Stimulated activated naive CD8-positive, alpha-beta T cell treated with anti-CD3 and anti-CD28 coated beads, Interleukin-15, Interleukin-2, amounts not matched to agents 100 U/mL and 50 U/mL, for 24 hours (primary cell): ENCODE data around the gene UBE2E3.
A peak's percentile ranks its signal among the peaks of the same experiment; 100 is the strongest.
"Not testable (repeated sequence)": the region's sequence is repeated elsewhere in the genome, so short reads cannot be mapped to it uniquely, and the experiment has no call there.

ENCODE experiments used
- ATAC-seq: fragments of 150-1000 bp; cut with Tn5 transposase; one replicate; pipeline ENCODE4 v1.10.0; 2021
- DNase-seq: peaks from one replicate; pipeline ENCODE4 v3.0.0; 2021

Gene UBE2E3

DNA sequence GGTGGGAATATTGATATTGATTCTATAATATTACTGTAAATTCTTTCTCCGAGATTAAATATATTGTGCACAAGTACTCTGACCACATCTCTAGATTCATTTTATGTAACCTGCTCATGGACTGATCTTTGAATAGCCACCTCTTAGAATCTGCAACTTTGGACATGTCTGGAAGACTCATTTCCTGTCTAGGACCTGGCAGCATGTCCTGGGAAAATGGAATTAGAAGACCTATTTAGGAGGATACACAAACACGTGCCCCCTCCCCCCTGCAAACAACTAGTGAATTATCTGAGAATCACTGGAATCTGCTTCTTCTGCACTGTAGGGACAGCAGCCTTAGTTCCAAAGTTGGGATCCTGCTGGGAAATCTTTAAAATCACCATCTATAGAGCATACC, 94.1 kb downstream of the UBE2E3 start:
- DNase-seq (no peak), ATAC-seq (no peak)

DNA sequence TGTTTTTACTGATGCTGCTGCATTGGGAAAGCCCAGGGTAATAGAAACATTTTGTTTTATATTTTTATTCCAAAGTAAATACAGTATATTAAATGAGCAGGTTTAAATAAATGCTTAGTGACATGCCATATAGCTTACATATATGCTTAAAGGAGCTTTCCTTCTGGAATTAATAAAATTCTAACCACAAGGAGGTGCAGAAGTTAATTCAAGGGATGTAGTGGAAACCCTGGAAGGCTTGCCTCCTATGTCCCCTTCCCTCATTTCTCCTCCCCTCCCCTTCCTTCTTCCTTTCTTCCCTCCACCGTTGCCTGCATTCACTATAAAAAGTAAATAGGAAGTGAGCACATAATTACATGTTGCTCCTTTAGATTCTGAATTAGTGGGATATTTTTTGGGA, 96.3 kb downstream of the UBE2E3 start:
- ATAC-seq (no peak), DNase-seq (no peak)

DNA sequence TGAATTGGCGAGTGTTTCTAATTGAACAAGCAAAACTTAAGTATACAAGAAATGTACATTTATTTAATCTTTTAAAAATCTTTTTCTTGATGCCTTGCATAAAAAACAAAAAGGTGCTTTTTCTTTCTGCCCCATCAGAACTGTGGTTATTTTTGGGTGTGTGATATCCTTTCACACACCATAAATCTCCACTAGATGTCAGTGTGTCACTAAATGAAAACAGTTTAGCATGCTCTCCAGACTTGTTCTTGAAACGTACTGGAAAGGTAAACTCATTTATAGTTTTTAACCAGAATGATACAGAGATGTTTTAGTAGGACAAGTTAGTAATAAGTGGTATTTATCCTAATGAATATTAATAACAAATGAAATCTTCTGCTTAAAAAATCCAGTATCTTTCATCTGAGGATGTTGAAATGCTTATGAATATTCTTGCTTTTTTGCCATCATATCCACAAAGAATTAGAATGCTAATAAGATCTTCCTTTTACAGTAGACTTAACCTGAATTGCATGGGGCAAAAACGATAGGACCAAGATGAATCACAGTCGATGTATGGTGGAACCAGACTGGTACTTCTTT, 96.8 kb downstream of the UBE2E3 start:
- peak; percentile 68 for ATAC-seq
- DNase-seq = peak; percentile 4

DNA sequence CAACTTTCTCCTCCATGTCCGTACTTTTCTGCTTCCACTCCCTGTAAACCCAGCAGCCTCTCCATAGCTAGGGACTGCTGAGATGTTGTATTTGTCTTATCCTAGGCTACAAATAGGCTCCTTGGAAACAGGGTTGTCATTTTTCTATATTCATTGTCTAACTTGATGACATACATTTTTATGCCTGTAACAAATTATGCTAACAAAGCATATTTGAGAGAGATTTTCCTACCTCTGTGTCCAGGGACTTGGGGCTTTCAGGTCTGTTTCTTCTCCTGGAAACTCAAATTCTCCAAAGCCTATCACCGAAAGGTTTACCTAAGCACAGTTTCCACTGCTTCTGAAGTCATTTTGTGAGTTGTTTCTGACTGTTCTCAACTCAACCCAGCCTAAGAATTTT, 102.7 kb downstream of the UBE2E3 start:
- ATAC-seq = no peak

DNA sequence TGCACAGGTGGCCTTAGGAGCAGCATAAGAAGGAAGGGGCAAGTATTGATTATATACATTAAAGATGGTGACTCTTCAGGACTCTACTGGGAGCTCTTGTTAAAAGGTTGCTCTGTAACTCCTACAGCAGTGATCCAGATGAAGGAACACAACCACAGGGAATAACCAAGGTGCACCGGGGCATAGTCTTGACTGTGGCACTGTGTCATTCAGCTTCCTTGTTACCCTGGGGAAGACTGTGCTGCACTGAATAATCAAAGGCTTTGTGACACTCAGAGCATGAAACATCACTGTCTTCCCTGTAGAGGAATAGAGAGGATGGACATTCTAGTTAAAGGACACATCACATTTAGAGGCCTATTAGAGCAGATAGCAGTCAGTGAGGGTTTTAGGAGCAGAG, 105.3 kb downstream of the UBE2E3 start:
- ATAC-seq (no peak), DNase-seq (no peak)

More for the DNA sequence above, 102.7 kb downstream of the UBE2E3 start:
- no peak for DNase-seq

DNA sequence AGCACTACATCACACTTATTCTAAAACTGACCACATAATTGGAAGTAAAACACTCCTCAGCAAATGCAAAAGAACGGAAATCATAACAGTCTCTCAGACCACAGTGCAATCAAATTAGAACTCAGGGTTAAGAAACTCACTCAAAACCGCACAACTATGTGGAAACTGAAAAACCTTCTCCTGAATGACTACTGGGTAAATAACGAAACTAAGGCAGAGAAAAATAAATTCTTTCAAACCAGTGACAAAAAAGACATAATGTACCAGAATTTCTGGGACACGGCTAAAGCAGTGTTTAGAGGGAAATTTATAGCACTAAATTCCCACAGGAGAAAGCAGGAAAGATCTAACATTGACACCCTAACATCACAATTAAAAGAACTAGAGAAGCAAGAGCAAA, 111.5 kb downstream of the UBE2E3 start:
- ATAC-seq, DNase-seq: not testable (repeated sequence)

DNA sequence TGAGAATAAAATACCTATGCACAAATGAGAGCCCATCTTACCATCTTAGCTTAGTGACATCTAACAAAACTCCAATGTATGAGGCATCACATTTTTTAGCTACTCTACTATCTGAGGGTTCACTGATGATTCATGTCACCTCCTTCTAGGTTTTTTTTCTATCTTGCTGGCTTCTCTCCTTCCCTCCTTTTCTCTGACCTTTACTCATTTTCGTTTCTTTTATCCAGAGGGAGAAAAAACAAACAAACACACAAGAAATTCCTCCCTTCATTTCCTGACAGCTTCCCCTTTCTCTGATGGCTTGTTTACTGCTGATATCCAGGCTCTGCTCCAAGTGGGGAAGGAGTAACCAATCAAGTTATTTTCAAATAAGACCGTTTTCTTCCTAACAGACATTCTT, 115.1 kb downstream of the UBE2E3 start:
- ATAC-seq (no peak), DNase-seq (no peak)

DNA sequence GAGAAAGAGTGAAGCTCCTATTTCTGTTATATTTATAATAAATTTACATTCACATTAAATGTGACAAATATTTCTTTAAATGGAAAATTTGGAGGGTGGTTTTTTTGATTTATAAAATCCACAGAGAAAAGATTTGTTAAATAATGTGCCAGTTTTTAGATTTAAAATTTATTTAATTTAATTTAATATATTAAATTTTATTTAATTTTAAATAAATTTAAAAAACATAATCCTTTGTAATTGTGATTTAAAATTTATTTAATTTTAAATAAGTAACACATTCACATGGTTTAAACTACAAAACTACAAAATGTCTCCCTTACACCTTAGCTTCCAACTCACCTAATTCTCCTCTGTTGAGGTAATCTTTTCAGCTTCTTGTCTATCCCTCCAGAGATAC, 123.3 kb downstream of the UBE2E3 start:
- ATAC-seq (no peak), DNase-seq (no peak)

DNA sequence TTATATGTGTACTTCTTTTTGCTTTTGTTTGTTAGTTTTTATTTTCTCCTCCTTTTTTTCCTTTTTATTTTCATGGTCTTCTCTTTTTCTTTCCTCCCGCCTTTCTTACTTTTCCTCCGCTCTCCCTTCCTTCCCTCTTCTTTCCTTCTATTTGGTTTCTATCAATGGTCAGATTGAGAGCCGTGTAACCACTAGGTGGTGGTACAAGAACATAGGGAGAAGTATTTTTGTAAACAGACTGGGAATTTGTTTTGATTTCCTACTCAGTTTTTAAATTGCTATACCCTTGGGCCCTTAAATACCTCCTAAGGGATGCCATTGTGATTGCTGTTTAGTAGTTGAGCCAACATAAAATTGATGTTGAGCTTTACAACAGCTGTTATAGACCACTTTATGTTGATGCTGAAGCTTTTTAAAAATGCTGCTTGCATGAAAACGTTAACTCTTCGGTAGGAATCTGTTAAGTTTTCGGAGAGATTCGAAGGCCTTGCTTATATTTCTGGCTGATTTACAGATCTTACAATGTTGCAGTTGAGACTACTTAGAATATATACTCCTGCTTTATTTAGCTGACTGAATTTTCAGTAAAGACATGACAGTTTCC, 124.2 kb downstream of the UBE2E3 start:
- ATAC-seq = no peak
- no peak for DNase-seq

DNA sequence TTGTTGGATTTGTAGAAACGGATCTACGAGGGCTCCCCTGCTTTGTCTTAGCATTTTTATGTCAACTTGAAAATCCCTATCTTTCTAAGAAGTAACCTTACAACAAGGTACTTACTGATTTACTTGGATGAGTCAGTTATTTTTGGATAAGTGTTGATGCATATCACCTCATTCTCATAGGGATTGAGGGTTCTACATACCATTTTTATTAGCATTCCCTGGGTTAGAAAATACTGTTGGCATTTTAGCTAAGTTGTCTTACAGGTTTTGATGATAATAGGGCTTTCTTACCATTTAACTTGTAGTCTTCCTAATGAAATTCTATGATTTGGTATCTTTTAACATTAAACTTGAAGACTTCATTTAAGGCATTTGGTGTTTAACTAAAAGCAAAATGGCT, 125.2 kb downstream of the UBE2E3 start:
- ATAC-seq (no peak), DNase-seq (no peak)

DNA sequence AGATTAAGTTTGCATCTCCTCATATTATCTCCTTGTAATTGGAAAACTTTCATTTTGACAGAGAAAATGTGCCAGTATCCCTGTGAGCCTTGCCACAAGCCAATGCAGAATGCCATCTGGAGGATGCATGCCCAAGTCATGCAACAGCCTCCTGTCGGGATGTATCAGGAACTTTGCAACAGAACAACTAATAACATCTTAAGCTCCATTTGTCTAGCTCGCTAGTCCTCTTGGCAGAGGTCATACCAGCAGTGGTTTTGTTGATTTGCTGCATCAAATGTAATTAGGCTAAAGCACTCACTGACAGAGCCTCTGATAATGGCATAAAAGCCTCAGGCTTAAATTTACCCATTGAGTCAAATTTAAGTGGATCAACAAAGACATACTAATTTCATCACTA, 125.8 kb downstream of the UBE2E3 start:
- no peak for DNase-seq
- no peak for ATAC-seq

DNA sequence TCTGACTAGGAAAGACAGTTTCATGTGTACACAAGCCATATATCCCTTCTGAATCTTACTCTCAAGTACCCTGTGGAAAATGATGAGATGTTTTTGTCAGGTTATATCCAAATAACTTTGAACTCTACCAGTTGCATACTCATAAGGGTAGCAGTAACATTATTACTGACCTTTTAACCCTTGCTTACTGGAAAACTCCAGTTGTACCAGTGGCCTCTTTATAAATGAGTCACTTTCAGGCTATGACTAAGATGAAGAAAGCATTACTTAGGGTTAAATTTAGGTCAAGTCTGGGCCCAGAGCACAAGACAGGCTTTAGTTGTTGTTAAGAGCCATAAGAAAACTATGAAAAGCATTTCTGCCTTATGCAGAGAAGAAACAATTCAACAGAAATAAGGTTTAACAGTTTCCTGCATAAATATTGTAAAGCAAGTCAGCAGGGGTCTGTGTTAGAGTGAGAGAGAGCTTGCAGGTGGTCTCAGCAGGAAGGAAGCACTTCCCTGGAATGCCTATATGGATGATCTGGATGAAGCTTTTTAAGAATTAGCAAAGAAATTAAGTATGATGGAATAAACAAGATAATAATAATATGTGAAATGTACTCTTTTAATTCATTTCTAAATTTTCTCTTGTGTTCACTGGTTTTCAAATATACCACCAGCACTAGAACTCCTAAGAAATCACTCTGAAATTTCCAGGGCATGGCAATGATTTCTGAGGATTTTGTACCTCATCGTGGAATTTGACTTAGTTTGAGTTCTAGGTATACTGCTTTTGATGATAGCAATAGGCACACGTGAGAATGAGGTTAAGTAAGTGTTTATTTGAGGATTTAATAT, 126.6 kb downstream of the UBE2E3 start:
- no peak for DNase-seq
- ATAC-seq = peak; percentile 95

DNA sequence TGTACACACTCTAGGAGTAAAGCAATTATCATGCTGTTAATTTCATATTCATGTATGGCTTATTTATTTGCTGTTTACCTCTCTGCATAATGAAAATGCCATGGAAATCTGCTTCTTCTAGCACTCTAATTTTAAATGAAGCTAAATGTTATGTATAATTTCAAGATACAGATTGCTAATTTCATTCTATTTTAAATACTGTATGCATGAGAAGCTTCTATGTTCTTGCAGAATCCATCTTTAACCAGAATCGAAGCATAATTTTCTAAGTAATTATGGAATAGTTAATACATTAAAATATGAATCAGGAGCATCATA, 127.2 kb downstream of the UBE2E3 start:
- DNase-seq (no peak), ATAC-seq (no peak)

DNA sequence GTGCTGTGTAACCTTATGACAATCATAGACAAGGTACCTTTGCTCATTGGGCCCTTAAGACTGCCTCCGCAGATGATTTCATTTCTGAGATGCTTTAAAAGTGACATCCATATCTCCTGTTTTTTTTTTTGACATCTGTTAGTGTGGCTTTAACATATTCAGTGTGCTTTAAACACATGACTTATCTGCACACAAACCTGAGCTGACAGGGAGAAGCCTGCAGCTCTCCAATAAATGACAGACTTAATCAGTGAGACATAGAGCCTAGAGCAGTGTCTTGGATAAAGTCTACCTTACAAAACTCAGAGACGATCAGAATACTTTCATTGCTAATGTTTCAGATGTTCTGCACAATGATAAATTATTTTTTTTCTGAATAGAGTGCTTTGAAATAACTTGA, 130.7 kb downstream of the UBE2E3 start:
- ATAC-seq = no peak
- DNase-seq = no peak

DNA sequence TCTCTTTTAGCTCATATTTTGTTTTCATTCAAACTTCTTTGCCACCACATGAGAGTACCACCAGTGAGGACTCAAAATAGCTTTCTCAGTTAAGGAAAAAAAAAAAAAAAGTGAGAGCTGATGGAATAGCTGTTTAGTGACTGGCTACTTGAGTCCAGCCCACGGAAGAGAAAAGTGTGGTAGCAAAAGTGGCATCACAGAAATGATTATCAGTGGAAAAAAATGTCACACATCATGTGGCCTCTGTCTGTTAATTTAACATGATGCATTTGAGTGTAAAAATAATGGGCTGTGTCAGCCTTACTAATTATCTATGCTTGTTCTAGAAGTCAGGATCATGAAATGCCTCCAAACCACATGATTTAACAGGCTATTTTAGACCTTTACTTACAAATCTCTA, 132.5 kb downstream of the UBE2E3 start:
- no peak for DNase-seq
- ATAC-seq = no peak
